ENCODE results near the gene SLC35C1.
"Not testable (repeated sequence)": the region's sequence is repeated elsewhere in the genome, so short reads cannot be mapped to it uniquely, and the experiment has no call there.

SLC35C1 gene

GRCh38 chr11:45811571-45812290 lies 6.8 kb downstream of the SLC35C1 start:
- DNase-seq: no peak

GRCh38 chr11:45812581-45813548 lies 7.9 kb downstream of the SLC35C1 start:
- DNase-seq: no peak

- no peak for DNase-seq
Measured at GRCh38 chr11:45815747-45816146, 10.8 kb downstream of the SLC35C1 start.

- DNase-seq: no peak
Measured at GRCh38 chr11:45816614-45817013, 11.7 kb downstream of the SLC35C1 start.

GRCh38 chr11:45817191-45817590 lies 12.2 kb downstream of the SLC35C1 start:
- DNase-seq: no peak

GRCh38 chr11:45818961-45819605 lies 14.1 kb downstream of the SLC35C1 start:
- no peak for DNase-seq

GRCh38 chr11:45820211-45820857 lies 15.4 kb downstream of the SLC35C1 start:
- no peak for DNase-seq

- not testable (repeated sequence) for DNase-seq
Measured at GRCh38 chr11:45826492-45826891, 21.5 kb downstream of the SLC35C1 start.

GRCh38 chr11:45827123-45827522 lies 22.2 kb downstream of the SLC35C1 start:
- DNase-seq: no peak

- DNase-seq: no peak
Measured at GRCh38 chr11:45828996-45829395, 24.0 kb downstream of the SLC35C1 start.

GRCh38 chr11:45830596-45830995 lies 25.6 kb downstream of the SLC35C1 start:
- no peak for DNase-seq

GRCh38 chr11:45832811-45833441 lies 28.0 kb downstream of the SLC35C1 start:
- no peak for DNase-seq

- DNase-seq: no peak
Measured at GRCh38 chr11:45833761-45834160, 28.8 kb downstream of the SLC35C1 start.

- DNase-seq: no peak
Measured at GRCh38 chr11:45834298-45834756, 29.4 kb downstream of the SLC35C1 start.

GRCh38 chr11:45839204-45839603 lies 34.3 kb downstream of the SLC35C1 start:
- DNase-seq: no peak

GRCh38 chr11:45840251-45840650 lies 35.3 kb downstream of the SLC35C1 start:
- not testable (repeated sequence) for DNase-seq

- peak; percentile 86 for DNase-seq
Measured at GRCh38 chr11:45843158-45843924, 38.4 kb downstream of the SLC35C1 start.

GRCh38 chr11:45844822-45845578 lies 40.1 kb downstream of the SLC35C1 start:
- DNase-seq: no peak

GRCh38 chr11:45846174-45846675 lies 41.3 kb downstream of the SLC35C1 start:
- no peak for DNase-seq
